Mesodermal cell (in vitro differentiated cells): ENCODE results near the gene CSAG3. TPM values are rescaled to one million over a fixed set of nuclear protein-coding genes. Genes with fewer than 3 reads are reported as not detected.
"Not testable (repeated sequence)": the region's sequence is repeated elsewhere in the genome, so short reads cannot be mapped to it uniquely, and the experiment has no call there.

Experiments
- H3K27ac ChIP-seq: 2 replicates; pipeline ENCODE4 v1.7.0; 2013; ENCODE audit warnings: mild to moderate bottlenecking, low read depth, low read length, moderate library complexity; ENCODE audit not compliant: severe bottlenecking
- H3K36me3 ChIP-seq: 2 replicates; pipeline ENCODE4 v1.7.1; 2013; ENCODE audit warnings: mild to moderate bottlenecking, low read length, moderate library complexity; ENCODE audit not compliant: control insufficient read depth, insufficient read depth
- H3K4me1 ChIP-seq: one replicate; pipeline ENCODE4 v1.7.1; 2013; ENCODE audit warnings: mild to moderate bottlenecking, low read length; ENCODE audit not compliant: insufficient read depth, control insufficient read depth, poor library complexity, severe bottlenecking
- H3K4me3 ChIP-seq: 2 replicates; pipeline ENCODE4 v1.7.0; 2013; ENCODE audit warnings: low read length, control low read depth, mild to moderate bottlenecking; ENCODE audit not compliant: insufficient read depth, poor library complexity, severe bottlenecking; ENCODE audit errors: extremely low read depth
- H3K9me3 ChIP-seq: 2 replicates; pipeline ENCODE4 v1.7.1; 2013; ENCODE audit warnings: mild to moderate bottlenecking, low read length, moderate library complexity; ENCODE audit not compliant: control insufficient read depth
- WGBS, 2 experiments: methylation state at CpG; one replicate each; pipeline ENCODE4 v1.1.5; 2013; ENCODE audit warnings: missing lambda C conversion rate in 2 of 2; ENCODE audit not compliant: insufficient coverage in 2 of 2; 5-methylcytosine and 5-hydroxymethylcytosine counted together
- polyA plus RNA-seq, 2 experiments: library from polyadenylated mRNA; stranded (reverse); fragments of 50-300 nt; gene quantifications; one replicate each; pipeline ENCODE4 v1.2.3, GENCODE V29; 2013

Gene CSAG3
- polyA plus RNA-seq (2013, experiment 1 of 2) = not detected
- polyA plus RNA-seq (2013, experiment 2 of 2) = not detected

DNA sequence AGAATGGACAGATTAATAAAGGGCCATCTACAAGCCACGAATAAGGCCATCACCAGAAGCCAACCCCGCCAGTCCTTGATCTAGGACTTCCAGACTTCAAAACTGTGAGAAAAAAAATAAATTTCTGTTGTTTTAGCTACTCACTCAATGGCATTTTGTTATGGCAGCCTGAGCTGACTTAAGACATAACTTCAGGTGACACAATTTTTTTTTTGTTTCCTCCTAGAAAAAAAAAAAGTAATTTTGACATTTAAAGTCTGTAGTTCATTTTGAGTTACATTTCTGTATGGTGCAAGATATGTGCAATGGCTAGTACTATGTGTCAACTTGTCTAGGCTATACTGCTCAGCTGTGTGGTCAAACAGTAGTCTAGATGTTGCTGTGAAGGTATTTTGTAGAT lies at the start of gene CSAG3:
TSS of gene CSAG3 (plus strand) at position 301 of the 400 bp plus-strand sequence.
- WGBS, 2 experiments = no CpG with 5 or more reads among the region's 2 CpGs
- not testable (repeated sequence) for H3K9me3 ChIP-seq

DNA sequence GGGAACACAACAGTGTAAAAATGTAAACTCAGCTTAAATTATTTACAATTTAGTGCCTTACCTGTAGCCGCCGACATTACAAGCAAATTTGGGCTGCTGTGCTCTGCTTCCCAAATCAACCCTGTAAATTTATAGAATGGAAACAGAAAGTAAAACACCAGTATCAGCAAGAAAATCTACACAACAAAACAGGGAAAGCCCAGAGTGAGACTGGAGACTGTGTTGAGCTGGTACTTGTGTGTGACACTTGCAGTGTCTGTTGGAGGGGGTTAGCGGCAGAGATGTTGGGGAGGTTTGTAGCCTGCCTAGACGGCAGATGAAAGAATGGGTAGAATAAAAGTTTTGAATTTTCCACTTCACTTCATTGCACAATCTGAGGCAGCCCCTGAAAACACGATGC lies 45.8 kb upstream of the CSAG3 start:
- not testable (repeated sequence) for H3K27ac ChIP-seq, H3K4me1 ChIP-seq, H3K36me3 ChIP-seq, H3K4me3 ChIP-seq, H3K9me3 ChIP-seq
- WGBS, 2 experiments = no CpG with 5 or more reads among the region's 5 CpGs

More for the DNA sequence above, at the start of gene CSAG3:
- not testable (repeated sequence) for H3K4me3 ChIP-seq, H3K36me3 ChIP-seq, H3K27ac ChIP-seq, H3K4me1 ChIP-seq

DNA sequence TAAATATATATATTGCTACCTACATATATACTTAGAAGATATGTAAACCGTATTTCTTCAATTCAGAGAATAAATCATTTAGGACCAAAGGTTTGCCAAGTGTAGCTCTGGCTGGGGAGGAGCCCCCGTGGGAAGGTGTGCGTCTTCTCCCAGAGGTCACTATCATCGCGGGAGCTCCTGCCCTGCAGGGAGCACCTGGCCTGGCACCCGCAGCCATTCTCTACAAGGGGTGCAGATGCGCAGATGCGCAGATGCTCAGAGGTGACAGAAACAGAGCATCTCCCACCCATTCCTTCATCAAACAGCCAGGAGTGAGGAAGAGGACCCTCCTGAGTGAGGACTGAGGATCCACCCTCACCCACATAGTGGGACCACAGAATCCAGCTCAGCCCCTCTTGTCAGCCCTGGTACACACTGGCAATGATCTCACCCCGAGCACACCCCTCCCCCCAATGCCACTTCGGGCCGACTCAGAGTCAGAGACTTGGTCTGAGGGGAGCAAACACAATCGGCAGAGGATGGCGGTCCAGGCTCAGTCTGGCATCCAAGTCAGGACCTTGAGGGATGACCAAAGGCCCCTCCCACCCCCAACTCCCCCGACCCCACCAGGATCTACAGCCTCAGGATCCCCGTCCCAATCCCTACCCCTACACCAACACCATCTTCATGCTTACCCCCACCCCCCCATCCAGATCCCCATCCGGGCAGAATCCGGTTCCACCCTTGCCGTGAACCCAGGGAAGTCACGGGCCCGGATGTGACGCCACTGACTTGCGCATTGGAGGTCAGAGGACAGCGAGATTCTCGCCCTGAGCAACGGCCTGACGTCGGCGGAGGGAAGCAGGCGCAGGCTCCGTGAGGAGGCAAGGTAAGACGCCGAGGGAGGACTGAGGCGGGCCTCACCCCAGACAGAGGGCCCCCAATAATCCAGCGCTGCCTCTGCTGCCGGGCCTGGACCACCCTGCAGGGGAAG lies 44.9 kb upstream of the CSAG3 start, which contains the start of gene MAGEA2B:
TSS of gene MAGEA2B (plus strand) at position 814 of the 973 bp plus-strand sequence. CDS start 2,479 bp downstream, outside the sequence.
- WGBS, 2 experiments = no CpG with 5 or more reads among the region's 35 CpGs
- H3K36me3 ChIP-seq, H3K4me3 ChIP-seq, H3K4me1 ChIP-seq, H3K27ac ChIP-seq, H3K9me3 ChIP-seq: not testable (repeated sequence)

DNA sequence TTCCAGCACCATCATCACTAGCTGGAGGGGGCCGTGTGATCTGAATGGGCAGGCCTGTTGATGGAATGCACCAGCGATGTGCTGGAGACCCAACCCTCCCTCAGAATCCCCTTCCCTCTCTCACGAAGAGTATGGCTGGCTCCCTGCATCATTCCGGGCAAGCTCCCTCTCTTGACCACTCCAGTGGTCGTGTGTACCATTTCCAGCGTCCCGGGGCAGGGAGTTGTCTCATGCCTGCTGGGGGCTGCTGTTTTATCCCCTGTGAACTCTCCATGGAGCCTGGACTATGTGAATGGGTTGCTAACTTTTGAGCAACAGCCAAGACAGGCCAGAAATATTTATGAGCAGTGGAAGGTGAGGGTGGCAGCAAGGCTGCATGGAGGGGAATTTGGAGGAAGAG lies 33.6 kb upstream of the CSAG3 start:
- Histone ChIP-seq H3K4me1 (no peaks in the 10 kb centered on the region), H3K9me3 (no peaks in the 10 kb centered on the region), H3K27ac (no peak overlapping the region), H3K4me3 (no peak overlapping the region), H3K36me3 (no peaks in the 10 kb centered on the region)
- 60 to 75% methylated on average over 1 to 3 of the region's 7 CpGs for WGBS, 2 experiments

DNA sequence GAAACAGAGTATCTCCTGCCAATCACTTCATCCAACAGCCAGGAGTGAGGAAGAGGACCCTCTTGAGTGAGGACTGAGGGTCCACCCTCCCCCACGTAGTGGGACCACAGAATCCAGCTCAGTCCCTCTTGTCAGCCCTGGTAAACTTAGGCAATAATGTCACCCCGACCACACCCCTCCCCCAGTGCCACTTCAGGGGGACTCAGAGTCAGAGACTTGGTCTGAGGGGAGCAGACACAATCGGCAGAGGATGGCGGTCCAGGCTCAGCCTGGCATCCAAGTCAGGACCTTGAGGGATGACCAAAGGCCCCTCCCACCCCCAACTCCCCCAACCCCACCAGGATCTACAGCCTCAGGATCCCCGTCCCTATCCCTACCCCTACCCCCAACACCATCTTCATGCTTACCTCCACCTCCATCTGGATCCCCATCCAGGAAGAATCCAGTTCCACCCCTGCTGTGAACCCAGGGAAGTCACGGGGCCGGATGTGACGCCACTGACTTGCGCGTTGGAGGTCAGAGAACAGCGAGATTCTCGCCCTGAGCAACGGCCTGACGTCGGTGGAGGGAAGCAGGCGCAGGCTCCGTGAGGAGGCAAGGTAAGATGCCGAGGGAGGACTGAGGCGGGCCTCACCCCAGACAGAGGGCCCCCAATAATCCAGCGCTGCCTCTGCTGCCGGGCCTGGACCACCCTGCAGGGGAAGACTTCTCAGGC lies 25.6 kb upstream of the CSAG3 start, which contains the start of the genes CSAG1 and MAGEA12:
TSS of gene CSAG1 (minus strand) at position 461 of the 715 bp plus-strand sequence. CDS start 1,261 bp downstream, outside the sequence.
TSS of gene MAGEA12 (plus strand) at position 497 of the 715 bp plus-strand sequence. CDS start 2,405 bp downstream, outside the sequence.
- H3K4me3 ChIP-seq = no peak within 1 kb of the TSS
- H3K27ac ChIP-seq = no peak within 1 kb of the TSS
- H3K36me3 ChIP-seq = no peaks in the 10 kb centered on the region
- H3K9me3 ChIP-seq = no peaks in the 10 kb centered on the region
- no peaks in the 10 kb centered on the region for H3K4me1 ChIP-seq
- 60% methylated on average over 1 of the region's 21 CpGs; no CpG with 5 or more reads in 1 of the 2 experiments for WGBS, 2 experiments

DNA sequence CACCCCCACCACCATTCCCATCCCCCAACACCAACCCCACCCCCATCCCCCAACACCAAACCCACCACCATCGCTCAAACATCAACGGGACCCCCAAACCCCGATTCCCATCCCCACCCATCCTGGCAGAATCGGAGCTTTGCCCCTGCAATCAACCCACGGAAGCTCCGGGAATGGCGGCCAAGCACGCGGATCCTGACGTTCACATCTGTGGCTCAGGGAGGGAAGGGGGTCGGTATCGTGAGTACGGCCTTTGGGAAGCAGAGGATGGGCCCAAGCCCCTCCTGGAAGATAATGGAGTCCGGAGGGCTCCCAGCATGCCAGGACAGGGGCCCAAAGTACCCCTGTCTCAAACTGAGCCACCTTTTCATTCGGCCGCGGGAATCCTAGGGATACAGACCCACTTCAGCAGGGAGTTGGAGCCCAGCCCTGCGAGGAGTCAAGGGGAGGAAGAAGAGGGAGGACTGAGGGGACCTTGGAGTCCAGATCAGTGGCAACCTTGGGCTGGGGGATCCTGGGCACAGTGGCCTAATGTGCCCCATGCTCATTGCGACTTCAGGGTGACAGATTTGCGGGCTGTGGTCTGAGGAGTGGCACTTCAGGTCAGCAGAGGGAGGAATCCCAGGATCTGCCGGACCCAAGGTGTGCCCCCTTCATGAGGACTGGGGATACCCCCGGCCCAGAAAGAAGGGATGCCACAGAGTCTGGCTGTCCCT lies 24.7 kb upstream of the CSAG3 start:
- not testable (repeated sequence) for H3K36me3 ChIP-seq, H3K27ac ChIP-seq, H3K9me3 ChIP-seq, H3K4me1 ChIP-seq, H3K4me3 ChIP-seq
- WGBS, 2 experiments = 87 to 97% methylated on average over 5 to 8 of the region's 22 CpGs

DNA sequence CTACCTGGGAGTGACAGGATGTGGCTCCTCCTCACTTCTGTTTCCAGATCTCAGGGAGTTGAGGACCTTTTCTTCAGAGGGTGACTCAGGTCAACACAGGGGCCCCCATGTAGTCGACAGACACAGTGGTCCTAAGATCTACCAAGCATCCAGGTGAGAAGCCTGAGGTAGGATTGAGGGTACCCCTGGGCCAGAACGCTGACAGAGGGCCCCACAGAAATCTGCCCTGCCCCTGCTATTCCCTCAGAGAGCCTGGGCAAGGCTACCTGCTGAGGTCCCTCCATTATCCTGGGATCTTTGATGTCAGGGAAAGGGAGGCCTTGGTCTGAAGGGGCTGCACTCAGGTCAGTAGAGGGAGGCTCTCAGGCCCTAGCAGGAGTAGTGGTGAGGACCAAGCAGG lies 23.9 kb upstream of the CSAG3 start:
- no peaks in the 10 kb centered on the region for H3K36me3 ChIP-seq
- no peak overlapping the region for H3K27ac ChIP-seq
- WGBS, 2 experiments = 100% methylated on average over 1 of the region's 2 CpGs; no CpG with 5 or more reads in 1 of the 2 experiments
- no peaks in the 10 kb centered on the region for H3K9me3 ChIP-seq
- no peaks in the 10 kb centered on the region for H3K4me1 ChIP-seq
- H3K4me3 ChIP-seq = no peak overlapping the region

DNA sequence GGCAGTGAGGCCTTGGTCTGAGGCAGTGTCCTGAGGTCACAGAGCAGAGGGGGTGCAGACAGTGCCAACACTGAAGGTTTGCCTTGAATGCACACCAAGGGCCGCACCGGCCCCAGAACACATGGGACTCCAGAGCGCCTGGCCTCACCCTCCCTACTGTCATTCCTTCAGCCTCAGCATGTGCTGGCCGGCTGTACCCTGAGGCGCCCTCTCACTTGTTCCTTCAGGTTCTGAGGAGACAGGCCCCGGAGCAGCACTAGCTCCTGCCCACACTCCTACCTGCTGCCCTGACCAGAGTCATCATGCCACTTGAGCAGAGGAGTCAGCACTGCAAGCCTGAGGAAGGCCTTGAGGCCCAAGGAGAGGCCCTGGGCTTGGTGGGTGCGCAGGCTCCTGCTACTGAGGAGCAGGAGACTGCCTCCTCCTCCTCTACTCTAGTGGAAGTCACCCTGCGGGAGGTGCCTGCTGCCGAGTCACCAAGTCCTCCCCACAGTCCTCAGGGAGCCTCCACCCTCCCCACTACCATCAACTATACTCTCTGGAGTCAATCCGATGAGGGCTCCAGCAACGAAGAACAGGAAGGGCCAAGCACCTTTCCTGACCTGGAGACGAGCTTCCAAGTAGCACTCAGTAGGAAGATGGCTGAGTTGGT lies 23.0 kb upstream of the CSAG3 start:
- H3K27ac ChIP-seq = no peak overlapping the region
- no peaks in the 10 kb centered on the region for H3K9me3 ChIP-seq
- no peaks in the 10 kb centered on the region for H3K36me3 ChIP-seq
- no peak overlapping the region for H3K4me3 ChIP-seq
- H3K4me1 ChIP-seq = no peaks in the 10 kb centered on the region
- 68 to 80% methylated on average over 1 to 6 of the region's 12 CpGs for WGBS, 2 experiments

DNA sequence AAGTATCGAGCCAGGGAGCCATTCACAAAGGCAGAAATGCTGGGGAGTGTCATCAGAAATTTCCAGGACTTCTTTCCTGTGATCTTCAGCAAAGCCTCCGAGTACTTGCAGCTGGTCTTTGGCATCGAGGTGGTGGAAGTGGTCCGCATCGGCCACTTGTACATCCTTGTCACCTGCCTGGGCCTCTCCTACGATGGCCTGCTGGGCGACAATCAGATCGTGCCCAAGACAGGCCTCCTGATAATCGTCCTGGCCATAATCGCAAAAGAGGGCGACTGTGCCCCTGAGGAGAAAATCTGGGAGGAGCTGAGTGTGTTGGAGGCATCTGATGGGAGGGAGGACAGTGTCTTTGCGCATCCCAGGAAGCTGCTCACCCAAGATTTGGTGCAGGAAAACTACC lies 22.5 kb upstream of the CSAG3 start:
- WGBS, 2 experiments = 94 to 97% methylated on average over 3 to 11 of the region's 12 CpGs
- not testable (repeated sequence) for H3K4me1 ChIP-seq, H3K36me3 ChIP-seq, H3K9me3 ChIP-seq, H3K4me3 ChIP-seq, H3K27ac ChIP-seq

DNA sequence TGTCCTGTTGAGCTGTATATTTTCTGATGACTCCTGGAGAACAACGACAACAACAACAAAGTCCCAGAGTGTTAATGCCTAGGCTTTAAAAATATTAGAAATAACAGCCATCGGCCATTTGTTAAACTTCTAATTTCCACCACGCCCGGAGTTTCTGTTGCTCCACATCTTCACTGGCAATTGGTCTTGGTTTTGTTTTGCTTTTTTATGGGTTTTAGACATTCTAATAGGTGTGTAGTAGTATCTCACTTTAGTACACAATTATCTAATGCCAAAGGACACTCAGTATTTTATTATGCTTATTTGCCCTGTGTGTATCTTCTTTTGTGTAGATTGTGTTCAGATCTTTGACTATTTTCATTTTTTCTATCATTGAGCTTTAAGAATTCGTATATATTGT lies 20.5 kb upstream of the CSAG3 start:
- Histone ChIP-seq H3K36me3 (no peaks in the 10 kb centered on the region), H3K4me3 (no peak overlapping the region), H3K27ac (no peak overlapping the region), H3K4me1 (no peaks in the 10 kb centered on the region), H3K9me3 (no peaks in the 10 kb centered on the region)
- WGBS, 2 experiments = no CpG with 5 or more reads among the region's 5 CpGs
